ENCODE results near the gene ZNF770. TPM values are rescaled to one million over a fixed set of nuclear protein-coding genes. Genes with fewer than 3 reads are reported as not detected.

The ZNF770 gene
- total and polyA plus RNA-seq, 9 of the 15 experiments (the other 6 are each of a cell fraction or from before 2014, with no cell fraction given) = 3.4 to 50.8 (median 40.3) TPM

GRCh38 chr15:34969340-34970097 lies 18.6 kb downstream of the ZNF770 start, which contains the start of gene AQR (continued):
- TF ChIP-seq, protein P1, sequence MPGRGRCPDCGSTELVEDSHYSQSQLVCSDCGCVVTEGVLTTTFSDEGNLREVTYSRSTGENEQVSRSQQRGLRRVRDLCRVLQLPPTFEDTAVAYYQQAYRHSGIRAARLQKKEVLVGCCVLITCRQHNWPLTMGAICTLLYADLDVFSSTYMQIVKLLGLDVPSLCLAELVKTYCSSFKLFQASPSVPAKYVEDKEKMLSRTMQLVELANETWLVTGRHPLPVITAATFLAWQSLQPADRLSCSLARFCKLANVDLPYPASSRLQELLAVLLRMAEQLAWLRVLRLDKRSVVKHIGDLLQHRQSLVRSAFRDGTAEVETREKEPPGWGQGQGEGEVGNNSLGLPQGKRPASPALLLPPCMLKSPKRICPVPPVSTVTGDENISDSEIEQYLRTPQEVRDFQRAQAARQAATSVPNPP (IDR thresholded peaks at IDR 0.05; ENCODE audit: borderline replicate concordance, insufficient read depth, insufficient read length) = no peak
- TF ChIP-seq ERF (CRISPR knock-in tag; IDR thresholded peaks at IDR 0.05) = no peak
- no peak for TF ChIP-seq SIRT6 (IDR thresholded peaks at IDR 0.05; ENCODE audit: low read depth, low read length)
- no peak for TF ChIP-seq RBM15 (IDR thresholded peaks at IDR 0.05; ENCODE audit: insufficient read depth, low read length)
- peak; percentile 94 for TF ChIP-seq POLR2B (IDR thresholded peaks at IDR 0.05; ENCODE audit: low read depth, partially characterized antibody)
- TF ChIP-seq ZNF12 (CRISPR knock-in tag; IDR thresholded peaks at IDR 0.05) = peak; percentile 53; the same call in 1 of the 2 replicates
- no peak for TF ChIP-seq BCOR (IDR thresholded peaks at IDR 0.05)
- TF ChIP-seq ZNF639 (CRISPR knock-in tag; conservative IDR thresholded peaks at IDR 0.05 in 1 of 2, IDR thresholded peaks at IDR 0.05 in 1 of 2) = peak in 1 of 2 experiments; percentile 96; a peak in 2 of 4 replicates
- TF ChIP-seq ZNF740 (CRISPR knock-in tag; IDR thresholded peaks at IDR 0.05) = no peak
- no peak for TF ChIP-seq ZNF740 (tag; IDR thresholded peaks at IDR 0.05)
- no peak for TF ChIP-seq PHB2 (IDR thresholded peaks at IDR 0.05; ENCODE audit: low read depth)
- peak; percentile 67 for TF ChIP-seq NFIC (IDR thresholded peaks at IDR 0.05)
- 0 out of 2 replicates have a peak, but pooled peaks have one; percentile 15 for TF ChIP-seq BHLHE40 (IDR thresholded peaks at IDR 0.05; ENCODE audit: low read length)
- TF ChIP-seq MCM3 (IDR thresholded peaks at IDR 0.05) = no peak
- TF ChIP-seq ZSCAN32 (CRISPR knock-in tag; IDR thresholded peaks at IDR 0.05) = no peak
- TF ChIP-seq ARNT (IDR thresholded peaks at IDR 0.05) = peak in 1 of 2 experiments; percentile 72; a peak in 2 of 4 replicates
- TF ChIP-seq XRCC4 (IDR thresholded peaks at IDR 0.05; ENCODE audit: extremely low read depth, insufficient read depth, insufficient read length) = no peak
- no peak for TF ChIP-seq ZNF561 (CRISPR knock-in tag; conservative IDR thresholded peaks at IDR 0.05)
- peak; percentile 33 for TF ChIP-seq PRDM10 (IDR thresholded peaks at IDR 0.05; ENCODE audit: partially characterized antibody)
- no peak for TF ChIP-seq XRCC3 (IDR thresholded peaks at IDR 0.05)
- no peak for TF ChIP-seq ZNF583 (CRISPR knock-in tag; IDR thresholded peaks at IDR 0.05)
- no peak for TF ChIP-seq EWSR1 (IDR thresholded peaks at IDR 0.05; ENCODE audit: borderline replicate concordance, low read depth, partially characterized antibody)
- TF ChIP-seq LARP7 (IDR thresholded peaks at IDR 0.05) = no peak

Measured in K562 (cell line).